Ovary (tissue), 9 donors: ENCODE measurements around the gene RNU1-4. TPM values are rescaled to one million over a fixed set of nuclear protein-coding genes. Genes with fewer than 3 reads are reported as not detected.

ENCODE experiments used
- DNase-seq, 5 donors: peaks; one replicate each; pipeline ENCODE4 v3.0.0-alpha.2; 2019 to 2020
- H3K27ac ChIP-seq, 2 donors: fragments of 200-600 bp; one replicate each; pipeline versions ENCODE4 v1.5.1 to v1.8.0; 2019 to 2022
- H3K27me3 ChIP-seq: fragments of 200-600 bp; one replicate; pipeline ENCODE4 v1.8.0; 2022
- H3K36me3 ChIP-seq: fragments of 200-600 bp; sonication (generic); one replicate; pipeline ENCODE4 v1.5.1; 2019
- H3K4me1 ChIP-seq: one replicate; pipeline ENCODE4 v1.8.1; 2013; ENCODE audit warnings: mild to moderate bottlenecking, moderate library complexity; ENCODE audit not compliant: insufficient read depth
- H3K4me3 ChIP-seq: fragments of 200-600 bp; sonication (generic); one replicate; pipeline ENCODE4 v1.5.1; 2017
- H3K9me3 ChIP-seq, 2 donors: fragments of 200-600 bp in 1 of 2; sonication (generic) in 1 of 2; one replicate each; pipeline versions ENCODE4 v1.5.1 to v1.8.1; 2013 to 2019; ENCODE audit warnings: mild to moderate bottlenecking in 1 of 2, moderate library complexity in 1 of 2
- EP300 ChIP-seq: sonication (generic); formaldehyde crosslinking; IDR thresholded peaks from one replicate; pipeline ENCODE4 v1.6.1; 2017; ENCODE audit warnings: antibody characterized with exemption
- POLR2A ChIP-seq: fragments of 450-650 bp; IDR thresholded peaks from one replicate; pipeline ENCODE4 v1.6.1; 2017; ENCODE audit warnings: antibody characterized with exemption, mild to moderate bottlenecking, moderate library complexity
- WGBS, 3 donors: extraction: QIAGEN DNeasy Blood & Tissue Kit in 1 of 3; methylation state at CpG; one replicate each; pipeline versions ENCODE4 v1.1.5 to v1.1.7; 2013 to 2017; 5-methylcytosine and 5-hydroxymethylcytosine counted together
- intact Hi-C, 4 donors: fragments of 100-400 bp; cut with DNase I; formaldehyde crosslinking; loops; one replicate each; pipeline versions ENCODE4 v1.11.0 to v1.15.1; 2022 to 2023
- polyA plus RNA-seq, 2 donors: library from polyadenylated mRNA; stranded (reverse); fragments of 200-250 nt in 1 of 2; fragments of 350-450 nt in 1 of 2; fragmentation: Illumina TruSeq in 1 of 2; extraction: RNeasy Lipid Tissue Mini Kit (QIAGEN cat#74804) in 1 of 2; gene quantifications; one replicate each; pipeline ENCODE4 v1.2.3, GENCODE V29; 2013 to 2014
- total RNA-seq, 7 donors: library from RNA; depleted of rRNA in 2 of 7; stranded (reverse); fragments of >200 nt in 2 of 7; fragmentation: NEBNext Ultra II Directional in 3 of 7; extraction: Animal tissue kit (Norgen Biotek cat#: 25700) in 3 of 7; gene quantifications; one replicate each; pipeline versions ENCODE4 v1.1.0 to v1.2.4, GENCODE V29; 2016 to 2023
- TF ChIP-seq, protein P1 (sequence below), 3 donors: fragments of 450-650 bp in 2 of 3; fragments of 200-600 bp in 1 of 3; IDR thresholded peaks; one replicate each; pipeline versions ENCODE4 v1.5.1 to v1.8.0; 2016 to 2022; ENCODE audit warnings: antibody characterized with exemption in 3 of 3, mild to moderate bottlenecking in 1 of 3
- donor health status: DM: no; HTN: no; CAD: no; lungs with moderate emphysema.
- donor health status: DM: no; HTN: no; CAD: no.
- donor health status: Bipolar disorder and iron deficiency.
- donor health status: DM: yes; HTN: yes; CAD: no.
- donor health status: DM: no; HTN: no; CAD: no.
- donor health status: DM: yes; HTN: yes; CAD: no.

RNU1-4 gene
- total and polyA plus RNA-seq, 9 donors = under 0.01 to 7,521 (median 3,807) TPM; not detected in 2

DNA sequence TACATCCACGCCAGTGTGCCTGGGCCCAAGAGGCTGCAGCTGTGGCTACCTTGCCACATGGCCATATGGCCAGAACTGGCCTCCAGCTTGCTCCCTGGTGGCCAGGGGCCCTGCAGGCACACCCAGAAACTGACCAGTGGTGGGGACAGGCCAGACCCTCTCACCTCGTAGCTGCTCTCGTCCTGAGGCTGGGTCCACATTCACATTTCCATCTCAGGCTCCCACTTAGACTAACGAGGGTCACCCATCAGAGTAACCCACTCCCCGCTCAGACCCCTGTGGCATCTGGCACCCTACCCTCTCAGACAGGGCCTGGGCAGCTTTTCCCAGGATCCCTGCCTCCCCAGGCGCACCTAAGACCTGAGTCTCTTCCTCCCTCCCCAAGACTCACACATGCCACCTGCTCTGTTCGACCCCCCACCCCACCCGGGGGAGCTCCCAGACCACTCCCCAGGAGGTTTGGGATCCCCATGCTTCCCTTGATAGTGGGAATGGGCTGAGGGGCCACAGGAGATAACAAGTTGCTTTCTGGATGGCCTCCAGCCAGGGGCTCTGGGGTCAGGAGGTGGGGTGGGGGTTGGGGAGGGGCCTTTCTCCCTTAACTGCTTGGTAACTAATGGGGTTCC lies 21.3 kb upstream of the RNU1-4 start:
- Histone ChIP-seq H3K27ac (no peak overlapping the region), H3K9me3 (no peaks in the 10 kb centered on the region), H3K36me3 (no peaks in the 10 kb centered on the region), H3K4me1 (no peaks in the 10 kb centered on the region), H3K27me3 (no peaks in the 10 kb centered on the region), H3K4me3 (no peak overlapping the region)
- peak in 3 of 5 donors; percentile 18 to 34 (median 23) for DNase-seq
- TF ChIP-seq, protein P1, sequence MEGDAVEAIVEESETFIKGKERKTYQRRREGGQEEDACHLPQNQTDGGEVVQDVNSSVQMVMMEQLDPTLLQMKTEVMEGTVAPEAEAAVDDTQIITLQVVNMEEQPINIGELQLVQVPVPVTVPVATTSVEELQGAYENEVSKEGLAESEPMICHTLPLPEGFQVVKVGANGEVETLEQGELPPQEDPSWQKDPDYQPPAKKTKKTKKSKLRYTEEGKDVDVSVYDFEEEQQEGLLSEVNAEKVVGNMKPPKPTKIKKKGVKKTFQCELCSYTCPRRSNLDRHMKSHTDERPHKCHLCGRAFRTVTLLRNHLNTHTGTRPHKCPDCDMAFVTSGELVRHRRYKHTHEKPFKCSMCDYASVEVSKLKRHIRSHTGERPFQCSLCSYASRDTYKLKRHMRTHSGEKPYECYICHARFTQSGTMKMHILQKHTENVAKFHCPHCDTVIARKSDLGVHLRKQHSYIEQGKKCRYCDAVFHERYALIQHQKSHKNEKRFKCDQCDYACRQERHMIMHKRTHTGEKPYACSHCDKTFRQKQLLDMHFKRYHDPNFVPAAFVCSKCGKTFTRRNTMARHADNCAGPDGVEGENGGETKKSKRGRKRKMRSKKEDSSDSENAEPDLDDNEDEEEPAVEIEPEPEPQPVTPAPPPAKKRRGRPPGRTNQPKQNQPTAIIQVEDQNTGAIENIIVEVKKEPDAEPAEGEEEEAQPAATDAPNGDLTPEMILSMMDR (IDR thresholded peaks at IDR 0.05) = no peak
- TF ChIP-seq EP300 (no peak), POLR2A (no peak)
- WGBS, 3 donors = 87 to 90% (median 89%) methylated on average over 8 of the region's 8 CpGs
- intact Hi-C loops = no loop called here

DNA sequence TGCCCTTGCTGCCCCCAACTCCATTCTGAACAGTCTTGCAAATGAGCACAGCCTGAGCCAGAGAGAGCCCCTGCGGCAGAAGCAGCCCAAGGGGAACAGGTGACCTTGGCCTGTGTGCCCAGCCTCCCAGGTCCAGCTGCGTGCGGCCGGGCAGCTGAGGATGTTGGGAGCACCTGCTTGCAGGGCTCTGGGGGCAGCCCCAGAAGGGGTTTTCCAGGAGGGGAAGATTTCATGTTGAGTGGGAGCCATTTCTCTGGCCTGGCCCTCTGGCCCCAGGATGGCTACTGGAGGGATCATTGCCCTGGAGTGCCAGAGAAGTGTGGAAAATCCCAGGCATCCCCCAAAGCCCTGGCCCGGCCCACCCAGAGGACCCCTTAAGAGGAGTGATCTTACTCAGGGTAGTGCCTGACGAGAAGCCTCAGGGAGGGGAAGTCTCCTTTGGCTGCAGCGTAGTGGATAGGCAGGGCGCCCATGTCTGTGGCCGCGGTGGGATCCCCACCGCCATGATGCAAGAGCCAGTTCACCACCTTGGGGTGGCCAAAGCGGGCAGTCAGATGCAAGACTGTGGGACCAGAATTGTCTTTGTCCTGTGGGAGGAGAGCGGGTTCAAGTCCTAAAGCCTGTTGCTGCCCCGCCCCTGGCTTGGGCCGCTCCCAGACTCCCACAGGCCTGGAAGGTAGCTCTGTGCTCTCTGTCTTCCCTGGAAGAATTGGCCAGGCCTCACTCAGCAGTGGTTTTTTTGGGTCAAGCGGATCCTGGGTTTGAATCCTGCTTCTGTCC lies 20.6 kb upstream of the RNU1-4 start:
- Histone ChIP-seq H3K27me3 (no peaks in the 10 kb centered on the region), H3K27ac (no peak overlapping the region), H3K4me1 (no peaks in the 10 kb centered on the region), H3K9me3 (no peaks in the 10 kb centered on the region), H3K36me3 (no peaks in the 10 kb centered on the region), H3K4me3 (no peak overlapping the region)
- WGBS, 3 donors = 79 to 84% (median 81%) methylated on average over 16 of the region's 16 CpGs
- DNase-seq = peak in 3 of 5 donors; percentile 21 to 35 (median 26)
- intact Hi-C loops = loop anchor here in 1 of 4 donors (10.0 kb wide), 1 partner anchor 115 kb away; no protein-coding TSS in a partner anchor
- TF ChIP-seq POLR2A (no peak), EP300 (no peak)
- TF ChIP-seq, protein P1 (IDR thresholded peaks at IDR 0.05) = no peak

DNA sequence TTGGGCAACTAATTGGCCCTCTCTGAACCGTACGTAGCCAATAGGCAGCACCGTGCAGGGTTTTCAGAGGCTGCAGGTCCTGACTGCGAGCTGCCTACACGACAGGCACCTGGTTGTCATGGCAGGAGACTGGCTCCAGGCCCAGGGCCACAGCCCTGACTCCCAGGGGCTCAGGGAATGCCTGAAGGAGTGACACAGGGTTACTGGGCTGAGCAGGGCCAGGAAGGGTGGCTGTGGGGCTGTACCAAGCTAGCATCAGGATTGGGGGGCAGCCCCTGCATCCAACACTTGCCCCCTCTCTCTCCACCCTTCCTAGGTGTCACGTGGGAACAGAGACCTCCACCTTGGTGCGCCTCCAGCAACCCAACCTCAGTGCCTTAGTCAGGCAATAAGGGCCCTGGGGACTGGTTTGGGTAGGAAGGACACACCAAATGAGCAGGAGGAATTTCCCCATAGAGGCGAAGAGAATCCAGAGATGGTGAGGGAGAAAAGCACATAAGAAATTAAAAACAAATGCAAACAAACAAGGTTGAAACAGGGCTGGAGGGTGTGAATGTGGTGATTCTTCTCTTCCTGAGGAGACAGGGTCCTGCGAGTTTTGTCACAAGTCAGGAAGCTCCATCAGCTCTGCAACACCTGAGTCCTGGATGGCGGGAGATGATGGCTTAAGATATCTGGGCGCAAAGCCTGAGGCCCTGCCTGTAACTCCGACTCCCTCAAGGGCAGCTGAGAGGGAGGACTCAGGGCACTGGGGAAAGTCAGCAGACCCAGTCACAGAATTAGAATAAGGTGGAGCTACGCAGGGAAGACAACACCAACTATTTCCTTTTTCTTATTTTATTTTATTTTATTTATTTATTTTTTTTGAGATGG lies 19.7 kb upstream of the RNU1-4 start:
- H3K9me3 ChIP-seq = no peaks in the 10 kb centered on the region
- H3K4me3 ChIP-seq = no peak overlapping the region
- no peaks in the 10 kb centered on the region for H3K27me3 ChIP-seq
- H3K27ac ChIP-seq = no peak overlapping the region
- WGBS, 3 donors = 86 to 89% (median 87%) methylated on average over 13 of the region's 13 CpGs
- no peaks in the 10 kb centered on the region for H3K36me3 ChIP-seq
- no peak for TF ChIP-seq POLR2A
- TF ChIP-seq, protein P1 (IDR thresholded peaks at IDR 0.05) = no peak
- no peak for TF ChIP-seq EP300
- no peaks in the 10 kb centered on the region for H3K4me1 ChIP-seq
- intact Hi-C loops = loop anchor here in 1 of 4 donors (10.0 kb wide), 1 partner anchor 116 kb away; no protein-coding TSS in a partner anchor
- peak in 3 of 5 donors; percentile 19 to 35 (median 24) for DNase-seq
